Measurements from ENCODE around the gene GUCA1A. TPM values are rescaled to one million over a fixed set of nuclear protein-coding genes. Genes with fewer than 3 reads are reported as not detected.
A peak's percentile ranks its signal among the peaks of the same experiment; 100 is the strongest.

GUCA1A gene
- not detected for total RNA-seq

- WGBS, 2 donors (ENCODE audit: low coverage in 1 of 2), result 88% methylated on average over 2 of the region's 2 CpGs; no CpG with 5 or more reads in 1 of the 2 donors
- H3K9me3 ChIP-seq, result no peaks in the 10 kb centered on the region
- in situ Hi-C loops (cut with MboI; ENCODE audit: low pct_ligation_motif_present in 1 of 4, low pct_unique_long_range_greater_than_20kb in 1 of 4, low sequenced_read_pairs in 3 of 4), result no loop called here
- DNase-seq, result no peak
- no peak within 1 kb of the TSS for H3K4me3 ChIP-seq
- no peak within 1 kb of the TSS for H3K27ac ChIP-seq
- intact Hi-C loops (cut with DNase I; ENCODE audit: low total_unique reads), result no loop called here
- no peaks in the 10 kb centered on the region for H3K27me3 ChIP-seq
- TF ChIP-seq CTCF (IDR thresholded peaks at IDR 0.05) (no peak), POLR2AphosphoS5 (IDR thresholded peaks at IDR 0.05) (no peak), POLR2A (IDR thresholded peaks at IDR 0.05) (no peak), EP300 (IDR thresholded peaks at IDR 0.05; ENCODE audit: low read depth) (no peak)
- H3K4me1 ChIP-seq, result no peaks in the 10 kb centered on the region
- no peaks in the 10 kb centered on the region for H3K36me3 ChIP-seq
Measured at GRCh38 chr6:42173101-42173500, at the start of gene GUCA1A. Gene GUCA1A (plus strand): TSS chr6:42173364. CDS start chr6:42173614, 250 bp downstream.

DNA sequence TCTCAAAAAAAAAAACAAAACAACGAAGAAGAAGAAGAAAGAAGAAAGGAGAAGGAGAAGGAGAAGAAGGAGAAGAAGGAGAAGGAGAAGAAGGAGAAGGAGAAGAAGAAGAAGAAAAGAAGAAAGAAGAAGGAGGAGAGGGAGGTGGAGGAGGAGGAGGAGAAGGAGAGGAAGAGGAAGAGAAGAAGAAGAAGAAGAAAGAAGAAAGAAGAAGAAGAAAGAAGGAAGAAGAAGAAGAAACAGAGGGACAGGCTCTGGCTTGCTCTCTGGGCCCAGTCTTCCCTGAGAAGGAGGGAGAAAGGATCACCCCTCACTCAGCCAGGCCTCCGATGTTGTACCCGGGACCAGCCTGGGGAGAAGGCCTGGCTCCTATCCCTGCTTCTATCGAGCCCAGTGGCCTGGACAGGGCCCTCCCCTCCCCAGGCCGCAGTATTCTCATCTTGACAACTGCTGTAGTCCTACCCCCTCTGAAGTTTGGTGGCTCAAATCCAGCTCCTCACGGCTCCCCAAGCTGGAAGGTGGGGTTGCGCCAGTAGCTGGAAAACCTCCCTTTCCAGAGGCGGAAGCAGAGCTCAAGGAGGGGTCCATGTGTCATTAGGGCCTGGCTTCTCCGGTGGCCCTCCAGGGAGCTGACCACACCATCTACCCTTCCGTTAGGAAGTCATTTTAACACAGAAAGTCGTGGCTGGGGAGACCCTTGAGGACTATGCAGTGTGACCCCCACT, 49.6 kb upstream of the GUCA1A start:
- 38 to 80% methylated on average over 1 to 11 of the region's 11 CpGs for WGBS, 2 donors (ENCODE audit: low coverage in 1 of 2)
- intact Hi-C loops (cut with DNase I; ENCODE audit: low total_unique reads) (no loop called here), in situ Hi-C loops (cut with MboI; ENCODE audit: low pct_ligation_motif_present in 1 of 4, low pct_unique_long_range_greater_than_20kb in 1 of 4, low sequenced_read_pairs in 3 of 4) (no loop called here)
- Histone ChIP-seq H3K27ac (peak overlapping the region; percentile 85 to 91 (median 90)), H3K27me3 (no peaks in the 10 kb centered on the region), H3K4me3 (no peak overlapping the region), H3K4me1 (peaks cover 10 to 49% (median 34%) of the 10 kb centered on the region in 4 donors), H3K9me3 (no peaks in the 10 kb centered on the region), H3K36me3 (peaks cover 0 to 4% (median 0%) of the 10 kb centered on the region in 4 donors)
- TF ChIP-seq CTCF (IDR thresholded peaks at IDR 0.05), result no peak
- no peak for TF ChIP-seq POLR2A (IDR thresholded peaks at IDR 0.05)
- TF ChIP-seq EP300 (IDR thresholded peaks at IDR 0.05; ENCODE audit: low read depth), result no peak
- no peak for TF ChIP-seq POLR2AphosphoS5 (IDR thresholded peaks at IDR 0.05)
- no peak for DNase-seq

DNA sequence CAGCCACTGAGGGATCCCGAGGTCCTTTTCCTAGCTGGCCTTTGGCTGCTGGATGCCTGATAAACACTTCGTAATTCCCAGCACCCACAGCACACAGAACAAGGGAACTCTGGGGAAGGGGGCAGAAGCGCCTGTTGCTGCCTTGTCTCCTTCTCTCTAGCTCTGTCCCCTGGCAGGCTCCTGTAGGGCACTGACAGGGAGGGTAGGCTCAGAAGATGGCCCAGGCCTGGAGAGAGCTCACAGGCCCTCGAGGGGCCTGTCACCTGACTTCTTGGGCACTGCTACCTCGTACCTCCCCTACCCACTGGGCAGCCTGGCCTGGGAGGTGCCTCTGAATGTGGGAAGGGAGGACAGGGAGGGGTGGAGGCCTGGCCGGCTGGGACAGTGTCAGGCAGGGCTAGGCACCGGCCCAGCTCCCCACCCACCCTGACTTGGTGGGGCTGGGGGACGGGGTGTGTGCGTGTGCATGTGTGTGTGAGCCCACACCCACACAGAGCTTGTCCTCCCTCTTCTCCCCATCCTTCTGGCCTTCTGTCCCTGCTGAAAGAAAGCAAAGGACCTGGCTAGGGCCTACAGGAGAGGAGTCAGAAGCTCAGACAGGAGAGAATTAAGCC, 48.8 kb upstream of the GUCA1A start:
- 67% methylated on average over 8 of the region's 9 CpGs; no CpG with 5 or more reads in 1 of the 2 donors for WGBS, 2 donors (ENCODE audit: low coverage in 1 of 2)
- TF ChIP-seq EP300 (IDR thresholded peaks at IDR 0.05; ENCODE audit: low read depth) (no peak), POLR2AphosphoS5 (IDR thresholded peaks at IDR 0.05) (no peak), CTCF (IDR thresholded peaks at IDR 0.05) (no peak), POLR2A (IDR thresholded peaks at IDR 0.05) (no peak)
- no peaks in the 10 kb centered on the region for H3K9me3 ChIP-seq
- peaks cover 9 to 42% (median 32%) of the 10 kb centered on the region in 4 donors for H3K4me1 ChIP-seq
- peak overlapping the region in 3 of 4 donors; percentile 85 to 90 (median 89) for H3K27ac ChIP-seq
- H3K4me3 ChIP-seq, result no peak overlapping the region
- in situ Hi-C loops (cut with MboI; ENCODE audit: low pct_ligation_motif_present in 1 of 4, low pct_unique_long_range_greater_than_20kb in 1 of 4, low sequenced_read_pairs in 3 of 4) (no loop called here), intact Hi-C loops (cut with DNase I; ENCODE audit: low total_unique reads) (no loop called here)
- H3K36me3 ChIP-seq, result peaks cover 0 to 4% (median 0%) of the 10 kb centered on the region in 4 donors
- H3K27me3 ChIP-seq, result no peaks in the 10 kb centered on the region
- DNase-seq, result no peak

GRCh38 chr6:42125231-42125630, 47.9 kb upstream of the GUCA1A start:
- DNase-seq, result no peak
- WGBS, 2 donors (ENCODE audit: low coverage in 1 of 2), result 90% methylated on average over 14 of the region's 14 CpGs; no CpG with 5 or more reads in 1 of the 2 donors
- Histone ChIP-seq H3K27ac (no peak overlapping the region), H3K4me3 (no peak overlapping the region), H3K27me3 (no peaks in the 10 kb centered on the region), H3K9me3 (no peaks in the 10 kb centered on the region), H3K4me1 (peaks cover 9 to 35% (median 26%) of the 10 kb centered on the region in 4 donors), H3K36me3 (peaks cover 0 to 4% (median 0%) of the 10 kb centered on the region in 4 donors)
- intact Hi-C loops (cut with DNase I; ENCODE audit: low total_unique reads) (no loop called here), in situ Hi-C loops (cut with MboI; ENCODE audit: low pct_ligation_motif_present in 1 of 4, low pct_unique_long_range_greater_than_20kb in 1 of 4, low sequenced_read_pairs in 3 of 4) (no loop called here)
- TF ChIP-seq POLR2AphosphoS5 (IDR thresholded peaks at IDR 0.05) (no peak), CTCF (IDR thresholded peaks at IDR 0.05) (no peak), EP300 (IDR thresholded peaks at IDR 0.05; ENCODE audit: low read depth) (no peak), POLR2A (IDR thresholded peaks at IDR 0.05) (no peak)

Measured in transverse colon (tissue), 4 donors.